NCI-H2029 treated with DMSO at 0.1 percent for 48 hours (cell line): ENCODE measurements around the gene TMOD4.
A peak's percentile ranks its signal among the peaks of the same experiment; 100 is the strongest.
"Not testable (repeated sequence)": the region's sequence is repeated elsewhere in the genome, so short reads cannot be mapped to it uniquely, and the experiment has no call there.

Source experiments
- DNase-seq: peaks from one replicate; lab custom pipeline; 2025; lab: John Stamatoyannopoulos, UW

The TMOD4 gene

DNA sequence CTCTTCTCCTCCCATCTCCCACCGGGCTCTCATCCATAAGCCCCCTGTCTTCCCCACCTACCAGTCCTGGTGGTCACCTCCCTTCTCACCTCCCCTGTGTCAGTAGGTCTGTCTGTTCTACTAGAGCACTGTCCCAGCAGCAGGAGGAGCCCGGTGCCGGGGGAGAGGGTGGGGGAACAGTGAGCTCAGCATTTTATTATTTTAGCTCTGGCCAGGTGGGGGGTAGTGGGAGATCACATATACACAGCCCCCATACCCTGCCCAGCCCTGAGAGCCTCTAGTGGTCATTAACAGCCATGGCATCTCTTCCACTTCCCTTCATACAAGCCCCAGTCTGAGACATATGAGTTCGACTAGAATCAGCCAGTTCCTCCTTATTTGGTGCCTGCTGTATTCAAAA, at the start of gene TMOD4:
Gene TMOD4, minus strand, starts transcription at position 119 of the 400 bp plus-strand sequence. CDS start 1,106 bp downstream, outside the sequence.
- no peak for DNase-seq

DNA sequence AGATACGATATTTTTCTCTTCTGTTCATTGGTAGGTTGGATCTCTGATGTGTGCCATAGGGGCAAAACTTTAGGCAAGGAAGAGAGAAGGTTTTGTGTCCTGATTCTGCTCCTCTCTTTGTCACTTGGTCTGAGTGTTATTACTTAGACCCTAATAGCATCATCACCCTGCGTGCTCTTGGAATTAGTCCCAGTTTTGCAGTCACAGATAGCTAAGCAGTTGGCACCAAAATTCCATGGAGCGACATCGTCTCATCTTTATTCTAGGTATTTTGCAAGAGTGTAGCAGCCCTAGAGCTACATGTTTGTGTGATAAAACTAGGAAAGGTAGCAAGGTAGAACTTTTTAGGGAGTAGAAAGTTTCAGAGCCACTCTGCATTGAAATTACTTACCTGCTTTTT, 46.3 kb upstream of the TMOD4 start:
- no peak for DNase-seq

DNA sequence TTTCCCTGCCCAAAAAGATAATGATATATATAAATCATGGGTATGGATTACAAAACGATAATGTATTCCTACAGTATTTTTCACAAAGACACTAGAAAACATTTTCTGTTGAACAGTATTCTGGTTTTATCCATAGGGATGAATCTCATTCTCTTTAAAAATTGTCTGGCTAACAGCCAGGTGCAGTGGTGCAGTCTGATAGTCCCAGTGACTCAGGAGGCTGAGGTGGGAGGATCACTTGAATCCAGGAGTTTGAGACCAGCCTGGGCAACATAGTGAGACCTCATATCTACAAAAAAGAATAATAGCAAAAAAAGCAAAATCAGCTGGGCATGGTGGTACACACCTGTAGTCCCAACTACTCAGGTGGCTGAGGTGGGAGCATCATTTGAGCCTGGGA, 45.8 kb upstream of the TMOD4 start:
- DNase-seq, result no peak

DNA sequence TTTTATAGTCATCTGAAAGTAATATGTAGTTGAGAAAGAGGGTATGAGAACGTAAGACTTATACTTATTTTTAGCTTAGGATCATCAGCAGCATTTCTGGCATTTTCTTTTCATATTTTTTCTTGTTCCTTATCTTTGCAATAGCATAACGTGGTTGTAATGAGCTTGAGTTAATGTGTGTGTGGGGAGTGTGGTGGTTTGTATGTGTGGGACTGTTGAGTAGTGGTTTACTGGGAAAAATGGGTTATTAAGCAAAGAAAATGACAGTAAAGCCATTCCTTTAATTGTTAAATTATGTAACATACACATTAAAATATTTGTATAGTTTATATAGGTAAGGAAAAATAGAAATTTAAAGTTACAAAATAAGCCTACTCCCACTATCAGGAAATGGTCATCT, 37.8 kb upstream of the TMOD4 start:
- no peak for DNase-seq

DNA sequence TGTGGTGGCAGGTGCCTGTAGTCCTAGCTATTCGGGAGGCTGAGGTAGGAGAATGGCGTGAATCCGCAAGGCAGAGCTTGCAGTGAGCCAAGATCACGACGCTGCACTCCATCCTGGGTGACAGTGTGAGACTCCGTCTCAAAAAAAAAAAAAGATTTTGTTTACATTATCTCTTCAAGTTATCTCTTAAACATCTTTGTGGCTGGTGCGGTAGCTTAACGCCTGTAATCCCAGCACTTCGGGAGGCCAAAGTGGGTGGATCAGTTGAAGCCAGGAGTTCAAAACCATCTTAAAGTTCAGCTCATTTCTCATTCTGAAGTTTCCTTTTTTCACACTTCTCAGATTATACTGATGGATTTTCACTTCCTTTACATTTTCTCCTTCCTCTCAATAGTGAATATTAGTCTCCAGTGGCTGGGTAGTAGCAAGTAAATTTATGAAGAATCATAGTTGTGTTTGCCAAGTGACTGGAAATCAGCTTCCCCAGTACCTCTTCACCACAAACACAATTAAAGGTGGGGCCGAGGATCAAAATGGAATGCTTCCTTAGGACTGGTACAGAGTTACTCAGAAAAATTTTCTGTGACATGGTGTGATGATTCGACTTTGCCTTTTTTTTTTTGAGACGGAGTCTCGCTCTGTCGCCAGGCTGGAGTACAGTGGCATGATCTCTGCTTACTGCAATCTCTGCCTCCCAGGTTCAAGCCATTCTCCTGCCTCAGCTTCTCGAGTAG, 36.4 kb upstream of the TMOD4 start:
- no peak for DNase-seq

DNA sequence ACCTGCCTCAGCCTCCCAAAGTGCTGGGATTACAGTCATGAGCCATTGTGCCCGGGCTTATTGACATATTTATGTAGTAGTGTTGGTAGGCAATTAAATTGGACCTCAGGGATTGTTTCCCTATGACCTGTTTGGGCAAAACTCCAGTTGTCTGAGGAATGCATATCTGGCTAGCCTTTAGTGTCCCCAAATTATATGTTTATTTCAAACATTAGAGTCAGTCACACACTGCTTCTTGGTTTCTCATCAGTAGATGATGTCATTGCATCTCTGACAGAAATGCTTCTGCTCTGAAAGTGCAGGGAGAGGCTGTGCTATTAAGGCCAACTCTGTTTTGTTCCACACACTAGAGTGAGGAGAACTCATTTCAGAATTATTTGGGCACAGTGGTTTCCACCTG, 35.0 kb upstream of the TMOD4 start:
- no peak for DNase-seq

DNA sequence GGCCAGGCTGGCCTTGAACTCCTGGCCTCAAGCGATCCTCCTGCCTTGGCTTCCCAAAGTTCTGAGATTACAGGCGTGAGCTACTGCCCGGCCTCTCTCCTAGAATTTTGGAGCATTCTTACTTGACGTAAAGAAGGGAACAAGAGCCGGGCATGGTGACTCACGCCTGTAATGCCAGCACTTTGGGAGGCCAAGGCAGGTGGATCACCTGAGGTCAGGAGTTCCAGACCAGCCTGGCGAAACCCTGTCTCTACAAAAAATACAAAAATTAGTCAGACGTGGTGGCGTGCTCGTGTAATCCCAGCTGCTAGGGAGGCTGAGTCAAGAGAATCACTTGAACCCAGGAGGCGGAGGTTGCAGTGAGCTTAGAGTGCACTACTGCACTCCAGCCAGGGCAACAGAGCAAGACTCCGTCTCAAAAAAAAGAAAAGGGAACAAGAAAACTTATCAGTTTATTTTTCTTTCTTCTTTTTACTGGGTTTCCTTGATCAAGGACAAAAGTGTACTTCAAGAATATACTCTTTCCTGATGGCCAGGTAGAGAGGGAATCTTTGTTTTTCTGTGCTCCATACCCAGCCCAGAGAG, 29.7 kb upstream of the TMOD4 start:
- not testable (repeated sequence) for DNase-seq

DNA sequence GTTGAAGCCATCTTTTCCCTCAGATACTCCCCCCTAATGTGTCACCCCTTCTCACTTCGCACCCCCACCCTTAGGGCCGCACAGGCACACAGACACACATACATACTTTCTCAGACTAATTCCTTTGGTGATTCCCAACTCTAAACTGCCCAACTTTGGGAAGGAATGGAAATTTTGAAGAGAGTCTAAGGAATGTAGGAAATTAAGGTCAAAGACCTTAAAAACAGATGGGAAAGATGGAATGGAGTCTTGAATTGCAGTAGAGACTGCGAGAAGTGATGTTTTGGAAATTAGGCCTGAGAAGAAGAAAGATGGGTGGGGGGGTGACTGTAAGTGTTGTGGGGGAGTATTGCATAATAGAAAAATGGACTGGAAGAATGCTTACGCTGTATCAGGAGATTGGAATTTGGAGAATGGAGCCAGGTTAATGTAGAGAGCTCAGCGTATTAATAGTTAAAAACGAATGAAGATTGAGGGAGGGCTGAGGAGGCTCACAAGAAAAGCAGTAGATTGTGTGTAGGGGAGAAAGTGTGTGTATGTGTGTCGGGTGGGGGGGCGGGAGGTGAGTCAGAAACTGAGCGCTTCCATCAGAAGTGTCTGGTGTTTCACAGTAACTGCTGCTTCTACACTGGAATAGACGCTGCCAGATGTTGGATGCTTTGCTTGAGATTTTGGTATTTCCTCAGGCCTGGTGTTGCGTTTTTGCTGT, 24.2 kb upstream of the TMOD4 start:
- DNase-seq, result no peak

DNA sequence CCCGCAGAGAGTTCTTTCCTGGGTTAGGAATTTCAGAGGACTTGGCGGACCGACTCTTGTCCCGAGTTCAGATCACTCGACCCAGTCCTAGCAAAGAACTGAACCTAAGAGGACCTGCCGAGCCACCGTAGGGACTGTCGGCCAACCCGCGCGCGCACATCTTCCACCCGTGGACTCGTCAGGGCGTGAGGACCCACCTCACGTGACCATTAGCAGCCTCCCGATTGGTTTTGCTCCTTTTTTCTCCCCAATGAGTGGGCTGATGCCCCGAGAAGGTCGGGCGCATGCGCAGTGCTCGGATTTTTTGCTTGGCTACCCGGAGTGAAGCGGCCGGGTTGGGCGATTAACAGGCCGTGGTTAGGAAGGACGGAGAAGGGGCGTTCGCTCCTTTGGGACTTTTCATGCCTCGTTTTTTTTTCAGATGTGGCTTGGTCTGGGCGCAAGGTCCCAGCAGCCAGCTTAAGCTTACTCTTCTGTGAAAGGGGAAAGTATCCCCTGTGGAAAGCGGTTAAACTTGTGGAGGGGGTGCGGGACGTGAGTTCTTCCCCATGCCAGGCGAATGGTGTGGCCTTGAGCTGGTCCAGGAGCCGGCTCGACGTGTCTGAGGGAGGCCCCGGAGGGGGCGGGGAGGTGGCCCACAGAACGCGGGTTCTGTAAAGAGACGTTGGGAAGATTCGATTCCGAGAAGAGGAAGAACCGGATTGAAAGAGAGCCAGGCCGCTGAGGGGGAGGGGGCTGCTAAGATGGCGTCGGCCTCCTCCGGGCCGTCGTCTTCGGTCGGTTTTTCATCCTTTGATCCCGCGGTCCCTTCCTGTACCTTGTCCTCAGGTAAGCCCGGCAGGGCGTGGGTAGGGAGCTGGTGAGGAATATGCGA, 22.7 kb upstream of the TMOD4 start, which contains the start of gene PIP5K1A:
Gene PIP5K1A, plus strand, starts transcription at position 299 of the 874 bp plus-strand sequence. Its CDS starts 445 bp downstream, at position 744.
- DNase-seq, result peak; percentile 92

DNA sequence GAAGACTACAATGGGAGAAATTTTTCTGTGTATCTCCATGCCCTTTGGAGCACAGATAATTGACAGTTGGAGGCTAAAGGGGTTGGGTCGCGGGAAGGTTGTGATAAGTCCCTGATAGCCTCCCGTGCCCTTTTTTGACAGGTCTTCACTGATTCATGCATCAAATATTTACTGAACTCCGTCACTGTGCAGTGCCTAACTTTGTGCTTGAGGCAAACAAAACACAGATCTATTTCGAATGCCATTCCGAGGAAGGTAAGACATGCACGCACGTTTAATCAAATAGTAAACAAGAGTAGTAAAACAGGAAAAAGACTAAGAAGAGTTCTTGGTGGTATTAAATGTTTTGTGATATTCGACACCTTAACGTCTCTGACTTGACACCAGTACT, 22.1 kb upstream of the TMOD4 start:
- DNase-seq, result peak; percentile 52

DNA sequence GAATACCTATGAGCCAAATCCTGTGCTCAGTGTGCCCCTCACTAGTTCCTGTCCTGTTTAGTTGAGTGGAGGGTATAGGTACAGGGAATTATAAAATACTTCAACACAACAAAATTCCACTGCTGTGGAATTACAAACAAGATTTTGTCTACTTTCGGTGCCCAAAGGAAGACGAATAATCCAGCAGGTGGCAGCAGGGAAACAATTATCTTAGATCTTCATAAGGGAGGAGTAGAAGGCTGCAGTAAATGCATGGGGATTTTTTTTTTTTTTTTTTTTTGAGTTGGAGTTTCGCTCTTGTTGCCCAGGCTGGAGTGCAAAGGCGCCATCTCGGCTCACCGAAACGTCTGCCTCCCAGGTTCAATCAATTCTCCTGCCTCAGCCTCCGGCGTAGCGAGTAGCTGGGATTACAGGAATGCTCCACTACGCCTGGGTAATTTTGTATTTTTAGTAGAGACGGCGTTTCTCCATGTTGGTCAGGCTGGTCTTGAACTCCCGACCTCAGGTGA, 20.6 kb upstream of the TMOD4 start:
- DNase-seq, result peak; percentile 73

DNA sequence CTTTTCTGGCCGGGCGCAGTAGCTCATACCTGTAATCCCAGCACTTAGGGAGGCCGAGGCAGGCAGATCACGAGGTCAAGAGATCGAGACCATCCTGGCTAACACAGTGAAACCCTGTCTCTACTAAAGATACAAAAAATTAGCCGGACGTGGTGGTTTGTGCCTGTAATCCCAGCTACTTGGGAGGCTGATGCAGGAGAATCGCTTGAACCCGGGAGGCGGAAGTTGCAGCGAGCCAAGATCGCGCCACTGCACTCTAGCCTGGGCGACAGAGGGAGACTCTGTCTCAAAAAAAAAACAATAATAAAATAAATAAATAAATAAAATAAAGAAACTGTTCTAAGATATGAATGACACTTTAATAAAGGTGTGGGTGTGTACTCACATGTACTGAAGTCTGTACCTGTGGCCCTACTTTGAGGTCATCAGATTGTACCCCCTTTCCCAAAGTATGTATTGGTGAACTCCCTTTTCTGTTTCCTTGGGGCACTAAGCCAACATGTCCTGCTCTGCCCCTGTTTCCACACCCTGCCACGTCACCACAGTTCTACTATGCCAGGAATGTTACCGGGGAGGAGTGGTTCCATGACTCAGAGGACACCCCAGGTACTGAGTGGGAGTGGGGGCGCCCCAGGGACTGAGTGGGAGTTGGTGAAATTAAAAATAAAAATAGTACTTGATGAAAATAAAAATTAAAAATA, 19.3 kb upstream of the TMOD4 start:
- DNase-seq, result not testable (repeated sequence)

DNA sequence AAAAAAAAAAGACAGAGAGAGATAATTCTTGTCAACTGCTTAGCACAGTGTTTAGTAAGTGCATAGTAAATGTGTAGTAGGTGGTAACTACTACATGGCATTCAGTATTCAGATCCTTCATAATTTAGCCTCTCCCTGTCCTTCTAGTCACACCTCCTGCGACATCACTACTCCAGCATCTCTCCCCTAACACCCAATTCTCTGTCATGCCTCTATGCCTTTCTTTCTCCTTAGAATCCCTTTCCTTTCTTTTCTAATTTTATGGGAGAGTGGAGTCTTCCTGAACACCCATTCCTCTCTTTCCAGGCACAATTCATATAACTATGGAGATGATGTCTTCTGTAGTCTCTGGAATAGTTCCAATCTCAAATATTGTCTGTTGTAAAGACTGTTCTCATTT, 18.1 kb upstream of the TMOD4 start:
- no peak for DNase-seq

DNA sequence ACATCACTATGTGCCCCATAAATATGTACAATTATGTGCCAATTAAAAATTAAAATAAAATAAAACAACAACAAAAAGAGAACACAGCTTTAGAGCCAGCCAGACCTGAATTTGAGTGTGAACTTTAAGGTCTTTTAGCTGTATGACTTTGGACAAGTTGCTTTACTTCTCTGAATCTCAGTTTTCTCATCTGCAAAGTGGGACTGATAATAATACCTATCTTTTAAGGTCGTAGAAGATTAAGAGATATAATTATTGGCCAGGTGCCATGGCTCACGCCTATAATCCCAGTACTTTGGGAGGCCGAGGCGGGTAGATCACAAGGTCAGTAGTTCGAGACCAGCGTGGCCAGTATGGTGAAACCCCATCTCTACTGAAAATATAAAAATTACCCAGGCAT, 17.5 kb upstream of the TMOD4 start:
- no peak for DNase-seq

DNA sequence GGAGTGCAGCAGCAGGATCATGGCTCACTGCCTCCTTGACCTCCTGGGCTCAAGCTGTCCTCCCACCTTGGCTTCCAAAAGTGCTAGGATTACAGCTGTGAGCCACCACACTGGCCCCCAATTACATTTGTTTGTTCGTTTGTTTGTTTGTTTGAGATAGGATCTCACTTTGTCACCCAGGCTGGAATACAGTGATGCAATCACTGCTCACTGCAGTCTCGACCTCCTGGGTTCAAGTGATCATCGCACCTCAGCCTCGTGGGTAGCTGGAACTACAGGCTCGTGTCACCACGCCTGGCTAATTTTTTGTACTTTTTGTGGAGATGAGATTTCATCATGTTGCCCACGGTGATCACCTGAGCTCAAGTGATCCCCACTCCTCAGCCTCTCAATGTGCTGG, 16.3 kb upstream of the TMOD4 start:
- no peak for DNase-seq

DNA sequence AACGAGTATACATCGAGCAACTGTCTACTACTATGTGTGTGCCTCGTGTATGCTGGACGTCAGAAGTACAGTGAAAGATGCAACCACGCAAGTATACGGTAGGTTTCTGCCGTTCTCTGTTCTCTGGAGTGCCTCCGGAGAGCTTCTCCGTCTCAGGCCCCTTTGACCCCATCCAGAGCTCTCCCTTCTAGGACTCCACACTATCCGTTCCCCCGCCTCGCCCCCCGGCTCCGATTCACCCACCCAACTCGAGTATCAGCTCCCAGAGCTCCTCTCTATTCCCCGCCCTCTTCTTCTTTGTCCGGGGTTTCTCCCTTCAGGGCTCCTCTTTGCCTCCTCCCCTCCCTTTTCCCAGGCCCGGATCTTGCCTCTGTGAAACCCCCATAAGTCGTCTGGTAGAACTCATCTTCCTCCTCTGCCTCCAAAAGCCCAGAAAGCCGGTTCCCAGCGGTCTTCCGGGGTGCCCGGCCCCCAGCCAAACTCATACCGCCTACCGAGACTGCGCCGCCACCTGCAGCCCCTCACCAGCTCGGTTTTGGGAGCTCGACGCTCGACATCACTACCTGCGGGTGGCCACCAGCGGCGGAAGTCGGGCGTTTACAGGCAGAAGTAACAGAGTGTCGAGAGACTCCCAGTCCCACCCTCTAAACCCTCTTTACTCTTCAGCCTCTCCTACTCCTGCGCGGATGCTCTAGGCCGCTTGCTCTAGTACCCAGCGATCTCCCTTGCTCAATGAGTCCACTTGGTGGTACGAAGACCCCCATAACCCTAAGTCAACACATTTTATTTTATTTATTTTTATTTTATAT, 14.1 kb upstream of the TMOD4 start, which contains the start of gene VPS72:
Gene VPS72, minus strand, starts transcription at position 561 of the 809 bp plus-strand sequence. Its CDS starts 76 bp downstream, at position 485.
- DNase-seq, result peak; percentile 85

DNA sequence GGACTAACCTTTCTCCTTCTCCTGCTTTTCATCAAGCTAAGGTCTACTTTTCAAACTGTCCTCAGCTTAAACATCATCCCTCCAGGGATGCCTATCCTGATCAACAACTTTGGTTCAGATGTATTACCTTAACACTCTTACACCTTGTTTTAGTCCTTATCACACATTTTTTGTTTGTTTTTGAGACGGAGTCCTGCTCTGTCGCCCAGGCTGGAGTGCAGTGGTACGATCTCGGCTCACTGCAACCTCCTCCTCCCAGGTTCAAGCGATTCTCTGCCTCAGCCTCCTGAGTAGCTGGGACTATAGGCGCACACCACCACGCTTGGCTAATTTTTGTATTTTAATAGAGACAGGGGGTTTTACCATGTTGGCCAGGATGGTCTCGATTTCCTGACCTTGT, 12.9 kb upstream of the TMOD4 start:
- DNase-seq, result not testable (repeated sequence)

DNA sequence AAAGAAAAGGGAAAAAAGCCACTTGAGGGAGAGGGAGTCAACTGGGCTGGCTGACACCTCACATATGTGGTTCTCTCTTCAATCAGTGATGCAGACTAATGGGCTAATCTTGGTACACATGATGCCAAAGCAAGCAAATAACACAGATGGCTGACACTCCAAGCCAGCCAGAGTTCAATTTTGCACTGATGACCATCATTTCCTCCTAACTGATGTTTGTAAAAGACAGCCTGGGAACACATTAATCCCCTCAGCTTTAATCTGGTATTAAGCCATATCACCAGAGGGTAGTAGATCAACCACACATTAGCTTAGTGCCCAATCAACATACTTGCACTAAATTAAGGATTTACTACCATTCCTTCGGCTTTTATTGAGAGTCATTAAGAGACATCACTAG, 11.4 kb upstream of the TMOD4 start:
- DNase-seq, result no peak

DNA sequence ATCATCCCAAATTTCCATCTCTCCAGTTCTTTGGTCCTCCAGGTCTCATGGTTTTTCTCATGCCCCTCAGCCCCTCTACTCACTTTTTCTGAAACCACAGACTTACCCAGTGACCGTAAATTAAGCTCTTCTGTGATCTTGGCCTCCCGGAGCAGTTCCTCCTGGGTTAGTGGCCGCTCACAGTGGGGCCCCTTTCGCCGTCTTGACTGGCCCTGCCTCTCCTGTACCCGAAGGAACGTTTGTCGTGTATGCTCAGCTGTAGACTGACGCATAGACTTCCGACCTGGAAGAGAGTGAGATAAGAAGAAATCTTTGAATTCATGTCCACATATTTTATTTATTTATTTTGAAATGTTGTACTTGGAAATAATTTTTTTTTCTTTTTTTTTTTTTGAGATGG, 8.4 kb upstream of the TMOD4 start:
- DNase-seq, result no peak

DNA sequence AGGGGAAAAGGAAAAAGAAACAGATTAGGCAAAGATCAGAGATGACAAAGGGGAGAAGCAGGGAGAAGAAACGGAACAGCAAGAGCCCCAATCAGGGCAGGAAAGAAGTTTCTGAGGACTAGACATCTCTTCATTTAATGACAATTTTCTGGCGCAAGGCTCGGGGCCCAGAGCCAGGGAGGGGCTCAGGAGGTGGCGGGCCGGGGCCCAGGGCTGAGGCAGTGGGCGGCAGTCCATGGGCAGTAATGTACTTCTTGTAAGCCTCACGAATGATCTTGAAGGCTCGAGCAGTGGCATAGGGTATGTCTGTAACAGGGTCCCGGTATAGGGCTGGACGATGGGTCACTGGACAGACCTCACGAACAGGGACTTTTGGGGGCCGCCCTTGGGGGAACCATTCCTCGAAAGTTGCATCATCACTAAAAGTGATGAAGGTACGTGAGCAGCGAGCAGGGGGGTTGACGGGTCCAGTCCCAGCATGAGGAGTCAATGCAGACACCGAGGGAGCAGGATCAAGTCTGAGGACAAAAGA, 799 bp upstream of the TMOD4 start:
- DNase-seq, result no peak
